HG03103 (cell line): ENCODE measurements around the gene EXOSC9.
"Not testable (repeated sequence)": the region's sequence is repeated elsewhere in the genome, so short reads cannot be mapped to it uniquely, and the experiment has no call there.

Experiments used
- ATAC-seq: cut with Tn5 transposase; IDR thresholded peaks from one replicate; pipeline ENCODE4 v1.9.1; 2021; ENCODE audit warnings: low read depth; ENCODE audit not compliant: unreplicated experiment

The EXOSC9 gene, protein sequence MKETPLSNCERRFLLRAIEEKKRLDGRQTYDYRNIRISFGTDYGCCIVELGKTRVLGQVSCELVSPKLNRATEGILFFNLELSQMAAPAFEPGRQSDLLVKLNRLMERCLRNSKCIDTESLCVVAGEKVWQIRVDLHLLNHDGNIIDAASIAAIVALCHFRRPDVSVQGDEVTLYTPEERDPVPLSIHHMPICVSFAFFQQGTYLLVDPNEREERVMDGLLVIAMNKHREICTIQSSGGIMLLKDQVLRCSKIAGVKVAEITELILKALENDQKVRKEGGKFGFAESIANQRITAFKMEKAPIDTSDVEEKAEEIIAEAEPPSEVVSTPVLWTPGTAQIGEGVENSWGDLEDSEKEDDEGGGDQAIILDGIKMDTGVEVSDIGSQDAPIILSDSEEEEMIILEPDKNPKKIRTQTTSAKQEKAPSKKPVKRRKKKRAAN

DNA sequence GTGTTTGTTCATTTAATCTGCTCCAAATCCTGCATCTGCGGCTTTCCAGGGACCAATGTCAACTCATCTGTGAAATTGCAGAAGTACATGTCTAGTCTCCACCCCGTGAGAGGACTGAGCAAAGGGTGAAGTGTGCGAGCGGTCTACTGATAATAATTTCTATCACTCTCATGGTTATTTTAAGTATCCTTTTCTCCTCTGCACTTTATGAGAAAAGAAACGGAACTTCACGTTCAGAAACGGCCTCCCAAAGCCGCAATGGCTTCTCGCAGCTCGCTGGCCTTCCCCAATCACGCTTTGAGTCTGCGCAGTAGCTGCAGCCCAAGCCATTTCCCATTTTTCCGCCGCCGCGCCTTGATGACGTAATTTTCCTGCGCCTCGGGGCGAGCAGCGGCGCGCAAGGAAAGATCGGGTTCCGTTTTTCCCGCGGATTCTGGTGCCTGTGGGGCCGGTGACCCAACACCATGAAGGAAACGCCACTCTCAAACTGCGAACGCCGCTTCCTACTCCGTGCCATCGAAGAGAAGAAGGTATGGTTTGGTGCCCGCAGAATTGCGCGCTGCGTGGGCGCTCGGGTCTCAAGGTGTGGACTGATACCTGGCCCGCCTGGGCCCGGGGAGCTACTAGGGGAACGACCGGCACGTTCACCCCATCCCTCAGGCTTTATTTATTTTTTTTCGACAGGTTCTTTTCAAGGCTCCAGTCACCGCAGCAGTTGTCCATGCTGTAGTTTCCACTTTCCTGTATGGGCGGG, at the start of gene EXOSC9:
EXOSC9 (plus strand) TSS at position 363 of the 754 bp plus-strand sequence; CDS start at position 465, 102 bp downstream.
- peak; percentile 81 for ATAC-seq

DNA sequence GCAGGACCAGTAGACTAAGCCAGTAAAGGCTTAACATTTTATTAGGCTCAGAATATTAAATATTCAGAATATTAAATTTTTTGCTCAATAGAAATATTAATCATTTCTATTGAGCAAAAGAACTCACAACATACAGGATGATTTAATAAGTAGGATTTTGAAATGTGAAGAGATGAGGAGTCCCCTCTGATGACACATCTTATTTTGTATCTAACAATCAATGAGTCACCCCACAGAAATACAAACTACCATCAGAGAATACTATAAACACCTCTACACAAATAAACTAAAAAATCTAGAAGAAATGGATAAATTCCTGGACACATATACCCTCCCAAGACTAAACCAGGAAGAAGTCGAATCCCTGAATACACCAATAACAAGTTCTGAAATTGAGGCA, 49.0 kb upstream of the EXOSC9 start:
- ATAC-seq: not testable (repeated sequence)

- ATAC-seq: no peak
Measured at GRCh38 chr4:121758925-121759568, 42.1 kb upstream of the EXOSC9 start.

- ATAC-seq: no peak
Measured at GRCh38 chr4:121760205-121760604, 40.9 kb upstream of the EXOSC9 start.

GRCh38 chr4:121764303-121764701, 36.8 kb upstream of the EXOSC9 start:
- ATAC-seq: no peak

GRCh38 chr4:121764702-121765367, 36.3 kb upstream of the EXOSC9 start, which contains the start of gene SMIM43:
TSS of gene SMIM43 (minus strand) at chr4:121765164. CDS start at chr4:121765105, 59 bp downstream.
- no peak for ATAC-seq

DNA sequence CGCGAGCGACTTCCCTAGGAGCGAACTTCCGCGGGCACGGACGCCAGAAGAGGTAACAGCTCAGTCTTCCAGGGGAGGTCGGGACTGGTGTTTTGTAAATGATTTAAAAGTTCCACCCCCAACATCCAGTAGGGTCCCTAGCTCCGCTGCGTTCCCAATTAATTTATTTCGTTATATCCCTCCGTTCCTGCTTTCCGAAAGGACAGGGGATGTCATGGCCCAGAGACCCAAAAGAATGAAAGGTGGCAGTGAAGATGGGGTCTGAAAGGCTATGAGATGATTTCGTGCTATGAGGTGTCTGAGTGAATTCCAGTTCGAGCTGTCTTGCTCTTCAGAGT, 35.8 kb upstream of the EXOSC9 start:
- no peak for ATAC-seq

DNA sequence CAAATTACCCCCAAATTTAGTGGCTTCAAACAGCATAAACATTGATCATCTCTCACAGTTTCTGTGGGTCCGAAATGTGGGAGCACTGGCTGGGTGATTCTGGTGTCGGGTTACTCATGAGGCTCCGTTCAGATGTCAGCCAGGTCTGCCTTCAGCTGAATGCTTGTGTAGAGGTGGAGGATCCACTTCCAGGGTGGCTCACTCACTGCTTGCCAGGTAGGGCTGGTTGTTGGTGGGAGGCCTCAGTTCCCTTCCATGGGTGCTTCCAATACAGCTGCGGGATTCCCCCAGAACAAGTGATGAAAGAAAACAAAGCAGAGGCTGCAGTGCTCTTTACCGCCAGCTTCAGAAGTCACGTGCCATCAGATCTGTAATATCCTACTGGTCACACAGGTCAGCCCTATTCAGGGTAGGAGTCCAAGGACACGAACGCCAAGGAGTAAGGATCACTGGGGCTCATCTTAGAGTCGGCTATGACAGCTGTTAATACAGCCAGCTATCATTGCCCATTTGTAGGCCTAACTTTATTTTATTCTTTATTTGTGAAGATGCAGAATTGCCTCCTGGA, 35.1 kb upstream of the EXOSC9 start:
- no peak for ATAC-seq

DNA sequence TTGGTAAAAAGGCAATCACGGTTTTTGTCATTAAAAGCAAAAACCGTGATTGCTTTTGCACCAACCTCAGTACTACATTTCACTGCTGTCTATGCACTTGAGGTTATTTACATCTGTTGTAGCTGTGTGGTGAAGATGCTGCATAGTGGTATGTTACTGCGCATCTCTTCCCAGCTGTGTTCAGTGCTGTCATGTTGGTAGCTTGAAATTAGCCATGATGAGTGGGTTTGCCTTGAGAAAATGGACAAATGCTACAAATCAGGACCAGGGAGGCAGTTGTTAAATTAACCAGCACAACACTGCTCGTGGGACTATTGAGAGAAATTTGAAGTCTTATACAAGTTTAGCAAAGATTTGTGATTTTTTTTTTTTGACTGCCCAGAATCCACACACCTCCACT, 34.0 kb upstream of the EXOSC9 start:
- no peak for ATAC-seq

DNA sequence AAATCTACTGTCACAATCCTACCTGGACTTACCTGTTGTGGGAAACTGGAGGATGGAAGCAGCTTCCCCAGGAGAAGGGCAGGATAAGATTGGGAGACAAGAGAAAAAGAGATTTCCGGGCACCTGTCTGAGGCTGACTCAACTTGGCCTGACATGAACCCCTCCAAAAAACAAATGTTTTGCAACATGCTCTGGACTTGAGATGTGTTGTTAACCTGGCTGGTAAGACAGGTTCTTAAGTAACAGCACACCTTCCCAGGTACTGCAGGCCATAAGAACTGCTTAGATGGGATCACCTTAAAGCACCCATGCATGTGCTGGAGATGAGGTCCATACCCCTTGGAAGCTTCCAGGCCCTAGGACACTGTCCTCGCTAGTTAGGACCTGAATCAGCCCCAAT, 31.8 kb upstream of the EXOSC9 start:
- no peak for ATAC-seq

DNA sequence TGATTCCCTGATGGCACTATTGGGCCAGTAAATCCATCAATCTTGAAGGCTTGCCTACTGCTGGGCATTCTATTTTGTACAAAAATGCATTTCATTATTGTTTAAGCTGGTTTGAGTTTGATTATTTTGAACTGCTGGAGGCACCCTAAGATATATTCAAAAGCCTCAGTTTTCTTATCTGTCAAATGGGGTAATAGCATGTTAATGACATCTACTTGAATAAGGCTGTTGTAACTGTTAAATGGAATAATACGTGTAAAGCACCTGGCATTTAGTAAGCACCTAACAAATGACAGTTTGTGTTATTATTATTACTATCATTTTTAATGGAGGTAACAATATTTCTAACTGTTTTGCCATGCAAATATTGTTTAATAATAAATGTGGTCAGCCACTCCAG, 29.3 kb upstream of the EXOSC9 start:
- ATAC-seq: no peak

DNA sequence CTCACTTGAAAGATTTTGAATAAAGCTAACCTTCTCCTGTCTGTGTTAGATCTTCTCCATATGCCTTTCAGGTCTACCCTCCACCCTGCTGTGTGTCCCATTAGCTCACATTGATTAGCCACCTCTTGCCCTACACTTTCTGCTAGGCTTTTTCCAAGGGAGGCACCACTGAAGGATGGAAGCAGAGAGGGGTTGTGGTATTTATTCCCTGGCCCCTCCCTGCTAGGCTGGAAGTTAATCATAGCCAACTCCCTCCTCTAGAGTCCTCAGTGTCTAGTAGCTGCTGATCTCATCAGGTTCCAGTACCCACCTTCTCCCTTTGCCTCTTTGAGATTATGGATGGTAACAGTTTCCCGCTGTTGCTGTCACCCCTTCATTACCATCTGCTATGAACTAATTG, 27.2 kb upstream of the EXOSC9 start:
- no peak for ATAC-seq

- no peak for ATAC-seq
Measured at GRCh38 chr4:121776610-121777401, 24.3 kb upstream of the EXOSC9 start.

- peak; percentile 55 for ATAC-seq
Measured at GRCh38 chr4:121777625-121778024, 23.5 kb upstream of the EXOSC9 start.

DNA sequence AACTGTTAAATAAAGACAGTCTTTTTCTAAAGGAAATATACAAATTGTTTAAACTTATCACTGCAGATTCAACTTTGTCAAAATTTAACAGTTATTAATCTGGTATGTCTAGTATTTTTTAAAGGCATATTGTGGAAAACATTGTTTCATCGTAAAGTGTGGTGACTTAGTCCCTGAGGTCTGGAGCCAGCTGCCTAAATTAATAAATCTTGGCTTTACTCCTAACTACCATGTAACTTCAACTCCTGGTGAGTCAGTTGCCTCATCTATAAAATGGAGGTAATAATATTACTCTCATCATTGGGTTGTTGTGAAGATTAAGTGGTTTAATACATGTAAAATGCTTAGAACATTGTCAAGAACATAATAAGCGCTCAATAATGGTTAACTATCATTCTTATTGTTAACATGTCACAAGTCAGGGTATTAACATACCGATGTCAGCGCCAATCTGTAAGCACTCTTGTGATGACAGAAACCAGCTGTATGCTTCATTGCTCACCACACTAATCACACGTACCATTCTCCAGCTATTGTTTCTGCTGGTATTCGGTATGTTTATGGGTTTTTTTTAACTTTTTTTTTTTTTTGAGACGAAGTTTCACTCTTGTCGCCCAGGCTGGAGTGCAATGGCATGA, 22.0 kb upstream of the EXOSC9 start:
- ATAC-seq: no peak

DNA sequence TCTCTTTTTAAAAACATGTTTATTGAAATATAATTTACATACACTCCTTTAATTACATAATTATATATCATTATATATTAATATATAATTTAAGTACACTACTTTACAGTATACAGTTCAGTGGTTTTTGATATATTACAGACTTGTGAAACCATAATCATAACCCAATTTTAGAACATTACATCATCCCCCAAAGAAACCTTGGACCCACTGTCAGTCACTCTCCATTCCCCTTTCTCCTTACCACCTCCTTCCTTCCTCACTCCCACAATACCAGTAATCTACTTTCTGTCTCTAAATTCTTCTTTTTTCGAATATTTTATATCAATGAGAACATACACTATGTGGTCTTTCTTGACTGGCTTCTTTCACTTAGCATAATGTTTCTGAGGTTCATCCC, 17.9 kb upstream of the EXOSC9 start:
- ATAC-seq: no peak

- no peak for ATAC-seq
Measured at GRCh38 chr4:121784401-121784800, 16.7 kb upstream of the EXOSC9 start.

DNA sequence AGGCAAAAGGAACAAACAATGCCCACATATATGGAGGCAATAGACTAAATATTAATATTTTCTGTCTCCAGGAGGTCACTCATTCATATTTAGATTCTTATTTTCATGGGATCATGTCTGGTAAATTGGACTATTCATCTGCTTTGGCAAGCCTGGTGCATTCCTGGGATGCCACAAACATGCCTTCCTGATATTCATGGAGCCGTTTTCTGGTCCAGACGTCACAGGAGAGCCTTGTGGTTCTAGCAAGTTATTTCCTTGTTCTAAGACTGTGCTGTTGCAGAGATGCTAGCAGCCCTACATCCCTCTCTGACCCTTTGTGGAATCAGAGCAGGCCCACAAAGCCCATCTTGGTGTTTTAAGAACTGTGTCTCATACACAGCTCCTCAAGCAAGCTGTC, 16.1 kb upstream of the EXOSC9 start:
- ATAC-seq: no peak

DNA sequence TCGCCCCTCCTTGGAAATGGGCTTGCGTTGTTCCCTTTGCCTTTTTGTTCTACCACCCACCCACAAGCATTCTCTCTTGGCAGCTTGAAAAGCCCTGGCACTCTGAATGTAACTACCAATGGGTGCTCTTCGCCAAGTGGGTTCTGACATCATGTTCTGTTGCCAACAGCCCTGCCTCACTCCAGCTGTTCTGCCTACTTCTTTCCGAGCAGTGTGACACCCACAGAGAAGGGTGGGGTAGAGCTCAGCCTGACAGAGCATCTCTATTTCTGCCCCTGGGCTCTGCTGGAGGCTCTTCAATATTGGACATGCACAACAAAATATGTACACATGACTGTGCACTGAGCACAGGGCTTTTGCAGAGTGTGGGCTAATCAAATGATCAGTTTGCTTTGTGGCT, 15.6 kb upstream of the EXOSC9 start:
- ATAC-seq: no peak
